HT-29 (cell line): ENCODE measurements around the gene MRPL12. TPM values are rescaled to one million over a fixed set of nuclear protein-coding genes. Genes with fewer than 3 reads are reported as not detected.

Experiments used
- DNase-seq: peaks from one replicate; pipeline ENCODE4 v3.0.0-alpha.2; 2015; ENCODE audit warnings: low spot score
- total RNA-seq: library from RNA; depleted of rRNA; stranded (reverse); fragments of >200 nt; shearing (Covaris generic); gene quantifications from 2 replicates; pipeline ENCODE4 v1.2.3, GENCODE V29; 2014

Gene MRPL12
- total RNA-seq, 1 experiment from 2014 or later: 88.4 TPM

GRCh38 chr17:81701288-81702071 lies 1.7 kb upstream of the MRPL12 start:
- peak; percentile 19 for DNase-seq

DNA sequence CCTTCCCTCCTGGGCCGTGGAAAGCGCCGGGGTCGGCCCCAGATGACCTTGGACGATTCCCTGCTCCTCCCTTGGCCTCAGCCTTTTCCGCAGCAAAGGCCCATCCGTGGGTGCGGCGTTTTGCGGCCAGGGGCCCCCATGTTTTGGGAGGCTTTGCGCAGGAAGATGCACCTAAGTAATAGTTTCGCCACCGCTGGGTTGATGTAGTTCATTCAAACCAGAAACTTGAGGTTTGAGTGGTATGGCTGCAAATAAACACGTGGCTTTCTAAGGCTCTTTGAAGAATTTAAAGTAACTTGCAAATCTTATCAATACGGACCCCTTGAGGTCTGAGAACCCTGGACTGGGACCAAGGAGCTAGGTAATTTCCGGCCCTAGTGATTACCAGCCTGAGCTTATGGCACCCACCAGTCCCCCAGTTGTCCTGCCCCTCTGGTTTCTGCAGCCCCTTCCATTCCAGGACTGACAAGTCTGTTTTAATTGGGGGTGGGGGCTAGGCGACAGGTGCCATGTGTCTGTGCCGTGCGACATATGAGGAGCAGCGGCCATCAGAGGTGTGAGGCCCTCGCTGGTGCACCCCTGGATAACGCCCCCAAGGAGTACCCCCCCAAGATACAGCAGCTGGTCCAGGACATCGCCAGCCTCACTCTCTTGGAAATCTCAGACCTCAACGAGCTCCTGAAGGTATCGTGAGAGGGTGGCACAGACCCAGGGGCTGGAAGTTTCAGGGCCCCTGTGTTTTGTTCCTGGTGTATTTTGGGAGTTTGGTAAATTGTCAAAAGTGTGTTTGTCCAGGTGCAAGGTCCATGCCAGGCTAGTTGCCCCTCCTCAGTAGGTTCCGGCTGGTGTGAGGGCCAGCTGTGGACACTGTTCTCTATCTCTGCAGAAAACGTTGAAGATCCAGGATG lies 834 bp downstream of the MRPL12 start:
- no peak for DNase-seq

DNA sequence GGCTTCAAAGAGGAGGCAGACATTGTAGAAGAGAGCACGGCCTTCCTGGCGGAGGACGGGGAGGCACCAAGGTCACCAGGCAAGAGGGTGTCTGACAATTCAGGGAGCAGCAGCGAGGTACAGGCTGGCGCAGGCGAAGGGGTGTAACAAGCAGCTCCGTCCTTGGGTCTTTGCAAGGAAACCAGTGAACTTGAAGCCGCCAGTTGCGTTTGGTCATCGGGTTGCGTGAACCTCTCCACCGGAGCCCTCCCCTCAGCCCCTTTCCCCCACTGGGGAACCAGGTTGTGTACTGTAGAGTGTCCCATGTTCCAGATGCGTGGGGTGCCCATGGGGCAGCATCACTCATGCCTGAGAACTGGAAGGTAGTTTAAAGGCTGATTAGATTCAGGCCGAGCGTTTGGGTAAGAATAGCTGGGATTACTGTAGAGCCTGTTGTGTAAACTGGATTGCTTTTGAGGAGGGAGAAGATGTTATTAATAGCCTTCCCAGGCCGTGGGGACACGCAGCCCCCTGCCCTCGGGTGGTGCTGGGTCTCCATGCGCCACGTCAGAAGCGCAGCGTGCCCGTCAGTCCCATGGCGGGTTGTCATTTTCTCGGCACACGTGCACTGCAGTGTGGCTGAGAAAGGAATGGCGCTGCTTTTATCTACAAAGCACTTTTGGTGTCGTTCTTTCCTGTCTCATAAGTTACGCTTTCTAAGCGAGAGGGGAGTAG lies 2.5 kb downstream of the MRPL12 start:
- DNase-seq: no peak

- no peak for DNase-seq
Measured at GRCh38 chr17:81706232-81706611, 3.1 kb downstream of the MRPL12 start.

GRCh38 chr17:81706757-81707624 lies 3.8 kb downstream of the MRPL12 start:
- DNase-seq: no peak

GRCh38 chr17:81707725-81708646 lies 4.8 kb downstream of the MRPL12 start:
- no peak for DNase-seq

GRCh38 chr17:81708739-81709185 lies 5.6 kb downstream of the MRPL12 start:
- DNase-seq: no peak

DNA sequence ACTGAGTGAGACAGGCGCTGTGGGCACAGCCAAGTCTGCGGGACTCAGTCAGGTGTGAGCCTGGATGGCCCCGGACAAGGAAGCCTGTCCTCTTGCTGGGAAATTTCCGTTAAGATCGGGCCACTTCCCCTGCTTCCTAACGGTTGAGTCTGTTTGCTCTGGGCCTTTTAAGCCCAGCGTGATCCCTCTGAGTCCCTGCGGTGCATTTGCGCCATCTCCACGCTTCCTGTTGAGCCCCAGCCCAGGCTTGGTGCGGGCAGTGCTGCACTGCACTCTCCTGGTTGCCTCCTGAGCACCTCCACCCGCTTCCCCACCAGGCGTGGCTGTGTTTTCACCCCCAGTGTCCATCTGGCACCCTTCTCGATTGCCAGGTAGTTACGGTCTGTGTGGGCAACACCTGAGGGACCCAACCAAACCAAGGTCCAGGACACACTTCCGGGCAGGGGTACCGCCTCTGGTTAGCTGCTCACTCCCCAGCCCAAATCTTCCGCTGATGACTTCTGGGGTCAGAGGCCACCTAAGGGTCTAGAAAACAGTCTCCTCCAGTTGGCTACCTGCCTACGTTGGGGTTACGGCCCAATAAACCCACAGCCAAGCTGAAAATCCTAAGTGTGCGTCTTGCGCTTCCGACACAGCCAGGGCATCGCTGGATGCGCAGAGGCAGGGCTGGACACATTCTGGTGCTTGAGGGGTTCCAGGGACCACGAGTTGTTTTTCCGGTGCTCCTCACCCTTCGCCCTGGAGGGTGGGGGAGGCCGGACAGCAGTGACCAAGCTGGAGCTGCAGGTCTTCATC lies 7.5 kb downstream of the MRPL12 start:
- peak; percentile 49 for DNase-seq

DNA sequence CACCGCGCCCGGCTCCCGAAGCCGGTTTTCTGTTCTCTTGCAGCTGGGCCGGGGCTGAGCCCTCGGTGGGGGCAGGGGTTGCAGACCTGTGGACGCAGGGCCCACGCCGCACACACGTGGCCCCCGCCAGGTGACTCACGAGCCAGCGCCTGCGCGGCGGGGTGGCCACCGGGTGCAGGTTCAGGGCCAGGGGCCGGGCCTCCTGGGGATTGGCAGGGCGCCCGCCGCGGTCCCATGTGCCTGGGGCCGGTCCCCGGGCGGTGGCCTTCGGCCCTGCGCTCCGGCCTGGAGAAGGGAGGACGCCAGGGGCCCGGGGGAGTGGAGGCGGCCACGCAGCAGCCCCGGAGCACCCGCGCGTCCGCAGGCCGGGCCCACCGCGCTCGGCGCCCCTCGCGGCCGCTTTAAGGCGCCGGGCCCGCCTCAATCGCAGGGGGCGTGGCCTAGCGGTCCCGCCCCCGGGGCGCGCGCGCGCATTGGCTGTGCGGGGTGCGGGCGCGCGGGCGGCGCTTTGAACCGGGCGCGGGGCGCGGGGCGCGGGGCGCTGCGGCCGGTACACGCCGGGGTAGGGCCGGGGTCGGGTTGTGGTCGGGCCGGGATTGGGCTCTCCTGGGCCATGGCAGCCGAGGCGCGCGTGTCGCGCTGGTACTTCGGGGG lies 8.8 kb downstream of the MRPL12 start, which contains the start of gene SLC25A10:
SLC25A10 (plus strand) TSS at position 471 of the 654 bp plus-strand sequence; CDS start at position 614, 143 bp downstream.
- peak; percentile 90 for DNase-seq

- DNase-seq: peak; percentile 75
Measured at GRCh38 chr17:81712468-81713003, 9.4 kb downstream of the MRPL12 start.

DNA sequence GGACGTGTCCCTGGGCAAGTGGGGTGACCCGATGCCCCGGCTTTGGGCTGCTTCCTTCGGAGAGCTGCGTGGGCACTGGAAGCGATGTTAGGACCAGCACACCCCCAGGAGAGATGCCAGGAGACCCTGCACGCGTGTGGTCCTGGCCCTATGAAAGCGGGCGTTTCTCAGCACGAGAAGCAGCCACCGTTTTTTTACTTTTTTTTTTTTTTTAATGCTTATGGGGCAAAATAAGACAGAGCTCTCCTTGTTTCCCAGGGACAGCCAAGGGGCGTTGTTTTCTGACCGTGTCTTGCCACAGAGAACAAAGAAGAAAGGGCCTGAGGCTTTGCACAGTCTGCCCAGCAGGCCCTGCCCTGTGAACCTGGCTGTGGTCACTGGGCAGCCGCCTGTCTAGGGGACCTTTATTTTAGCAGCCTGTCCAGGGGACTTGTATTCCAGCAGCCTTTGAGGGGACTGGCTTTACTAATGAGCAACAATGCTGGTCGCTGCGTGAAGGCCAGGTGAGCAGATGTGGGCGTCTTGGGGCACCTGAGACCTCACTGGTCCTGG lies 9.9 kb downstream of the MRPL12 start:
- DNase-seq: peak; percentile 54

GRCh38 chr17:81713556-81714411 lies 10.6 kb downstream of the MRPL12 start:
- peak; percentile 64 for DNase-seq

- no peak for DNase-seq
Measured at GRCh38 chr17:81714412-81715106, 11.4 kb downstream of the MRPL12 start.

- DNase-seq: no peak
Measured at GRCh38 chr17:81715107-81715871, 12.1 kb downstream of the MRPL12 start.
